H9 (cell line): ENCODE results near the gene OGG1. TPM values are rescaled to one million over a fixed set of nuclear protein-coding genes. Genes with fewer than 3 reads are reported as not detected.

ENCODE experiments used
- DNase-seq: peaks from one replicate; pipeline ENCODE4 v3.0.0-alpha.2; 2017
- H2AFZ ChIP-seq: one replicate; pipeline ENCODE4 v1.6.1; 2013; ENCODE audit warnings: mild to moderate bottlenecking, low read length, control low read depth, moderate library complexity
- H2AK5ac ChIP-seq: 2 replicates; pipeline ENCODE4 v1.6.1; 2013; ENCODE audit warnings: low read length, control low read depth, mixed read lengths; ENCODE audit not compliant: insufficient read length
- H2BK120ac ChIP-seq: one replicate; pipeline ENCODE4 v1.6.1; 2013; ENCODE audit warnings: low read depth, mild to moderate bottlenecking, low read length, control low read depth, inconsistent platforms; ENCODE audit not compliant: poor library complexity, severe bottlenecking
- H2BK12ac ChIP-seq: 2 replicates; pipeline ENCODE4 v1.6.1; 2013; ENCODE audit warnings: low read length, control low read depth, mixed read lengths, low read depth; ENCODE audit not compliant: insufficient read length
- H2BK15ac ChIP-seq: 2 replicates; pipeline ENCODE4 v1.6.1; 2013; ENCODE audit warnings: low read depth, low read length, control low read depth
- H2BK20ac ChIP-seq: one replicate; pipeline ENCODE4 v1.6.1; 2013; ENCODE audit warnings: low read depth, mild to moderate bottlenecking, low read length, control low read depth, inconsistent platforms; ENCODE audit not compliant: poor library complexity, severe bottlenecking
- H2BK5ac ChIP-seq: 2 replicates; pipeline ENCODE4 v1.6.1; 2013; ENCODE audit warnings: low read length, control low read depth, mixed read lengths; ENCODE audit not compliant: insufficient read length
- H3K14ac ChIP-seq: 2 replicates; pipeline ENCODE4 v1.6.1; 2013; ENCODE audit warnings: low read length, control low read depth; ENCODE audit not compliant: insufficient read depth
- H3K18ac ChIP-seq: 2 replicates; pipeline ENCODE4 v1.6.1; 2013; ENCODE audit warnings: low read depth, mild to moderate bottlenecking, mixed read lengths, low read length, control low read depth; ENCODE audit not compliant: insufficient read length
- H3K23ac ChIP-seq: 2 replicates; pipeline ENCODE4 v1.6.1; 2013; ENCODE audit warnings: low read length, control low read depth, mixed read lengths, low read depth; ENCODE audit not compliant: insufficient read length
- H3K23me2 ChIP-seq: 2 replicates; pipeline ENCODE4 v1.6.1; 2013; ENCODE audit warnings: low read depth, mild to moderate bottlenecking, mixed read lengths, low read length, control low read depth; ENCODE audit not compliant: insufficient read length, poor library complexity, severe bottlenecking
- H3K27ac ChIP-seq: 2 replicates; pipeline ENCODE4 v1.5.1; 2013; ENCODE audit warnings: low read length, control low read depth, mixed read lengths, low read depth; ENCODE audit not compliant: insufficient read length
- H3K27me3 ChIP-seq: 2 replicates; pipeline ENCODE4 v1.6.1; 2013; ENCODE audit warnings: low read length, control low read depth, inconsistent platforms; ENCODE audit not compliant: insufficient read depth
- H3K4ac ChIP-seq: 2 replicates; pipeline ENCODE4 v1.6.1; 2013; ENCODE audit warnings: low read depth, mild to moderate bottlenecking, control low read depth, inconsistent platforms, low read length, moderate library complexity
- H3K4me1 ChIP-seq: 2 replicates; pipeline ENCODE4 v1.6.1; 2013; ENCODE audit warnings: low read length, control low read depth, inconsistent platforms; ENCODE audit not compliant: insufficient read depth
- H3K4me2 ChIP-seq: 2 replicates; pipeline ENCODE4 v1.6.1; 2013; ENCODE audit warnings: low read length, control low read depth, mixed read lengths; ENCODE audit not compliant: insufficient read length, insufficient read depth
- H3K56ac ChIP-seq: 2 replicates; pipeline ENCODE4 v1.6.1; 2013; ENCODE audit warnings: low read depth, mild to moderate bottlenecking, mixed read lengths, low read length, control low read depth; ENCODE audit not compliant: insufficient read length
- H3K79me1 ChIP-seq: 2 replicates; pipeline ENCODE4 v1.6.1; 2013; ENCODE audit warnings: low read depth, mild to moderate bottlenecking, moderate library complexity, low read length, control low read depth, inconsistent platforms; ENCODE audit not compliant: insufficient read depth, poor library complexity, severe bottlenecking
- H3K79me2 ChIP-seq: 2 replicates; pipeline ENCODE4 v1.6.1; 2013; ENCODE audit warnings: low read length, control low read depth, inconsistent platforms; ENCODE audit not compliant: insufficient read depth
- H3K9ac ChIP-seq: 2 replicates; pipeline ENCODE4 v1.6.1; 2013; ENCODE audit warnings: low read length, control low read depth, mixed read lengths; ENCODE audit not compliant: insufficient read length; ENCODE audit errors: extremely low read depth
- H3K9me3 ChIP-seq: one replicate; pipeline ENCODE4 v1.6.1; 2013; ENCODE audit warnings: low read depth, low read length, inconsistent platforms; ENCODE audit not compliant: control insufficient read depth
- H3T11ph ChIP-seq: one replicate; pipeline ENCODE4 v1.6.1; 2013; ENCODE audit warnings: mild to moderate bottlenecking, low read length, control low read depth, inconsistent platforms
- H4K20me1 ChIP-seq: one replicate; pipeline ENCODE4 v1.6.1; 2013; ENCODE audit not compliant: control insufficient read depth, insufficient read length, insufficient read depth
- H4K5ac ChIP-seq: 2 replicates; pipeline ENCODE4 v1.6.1; 2013; ENCODE audit warnings: low read depth, mild to moderate bottlenecking, mixed read lengths, low read length, control low read depth; ENCODE audit not compliant: insufficient read length
- H4K8ac ChIP-seq: replicated peaks from 2 replicates; pipeline ENCODE4 v1.6.1; 2013; ENCODE audit warnings: low read length, control low read depth, mixed read lengths, low read depth; ENCODE audit not compliant: insufficient read length
- H4K91ac ChIP-seq: 2 replicates; pipeline ENCODE4 v1.6.1; 2013; ENCODE audit warnings: low read depth, mild to moderate bottlenecking, moderate library complexity, mixed read lengths, low read length, control low read depth; ENCODE audit not compliant: insufficient read length
- H3K27ac Mint-ChIP-seq, 3 experiments: 2 replicates in 2 of 3; 3 replicates in 1 of 3; pipeline ENCODE4 v1.8.0; 2020 to 2021; ENCODE audit warnings: mixed read lengths in 3 of 3, mild to moderate bottlenecking in 1 of 3, moderate library complexity in 1 of 3
- H3K27me3 Mint-ChIP-seq: 2 replicates; pipeline ENCODE4 v1.8.0; 2021; ENCODE audit warnings: low read depth, mild to moderate bottlenecking, moderate library complexity, mixed read lengths
- H3K36me3 Mint-ChIP-seq, 3 experiments: 2 replicates in 2 of 3; 3 replicates in 1 of 3; pipeline ENCODE4 v1.8.0; 2020 to 2021; ENCODE audit warnings: low read depth in 3 of 3, mixed read lengths in 3 of 3; ENCODE audit not compliant: insufficient read depth in 1 of 3
- H3K4me1 Mint-ChIP-seq, 2 experiments: 2 replicates each; pipeline ENCODE4 v1.8.0; 2020; ENCODE audit warnings: mixed read lengths in 2 of 2
- H3K4me3 Mint-ChIP-seq, 2 experiments: 2 replicates in 1 of 2; 3 replicates in 1 of 2; pipeline ENCODE4 v1.8.0; 2020 to 2021; ENCODE audit warnings: mild to moderate bottlenecking in 2 of 2, mixed read lengths in 2 of 2, moderate library complexity in 1 of 2
- H3K9me3 Mint-ChIP-seq, 2 experiments: 2 replicates in 1 of 2; 3 replicates in 1 of 2; pipeline ENCODE4 v1.8.0; 2020; ENCODE audit warnings: mild to moderate bottlenecking in 2 of 2, mixed read lengths in 2 of 2, moderate library complexity in 1 of 2
- WGBS: extraction: QIAGEN DNeasy Blood & Tissue Kit; methylation state at CpG from one replicate; pipeline ENCODE4 v1.1.7; 2013; ENCODE audit warnings: missing lambda C conversion rate, low lambda C conversion rate, mixed read lengths; ENCODE audit not compliant: insufficient read length; ENCODE audit errors: extremely low coverage; 5-methylcytosine and 5-hydroxymethylcytosine counted together
- total RNA-seq: library from RNA; stranded (reverse); gene quantifications from 2 replicates; pipeline ENCODE4 v1.2.1, GENCODE V29; 2021
- TF ChIP-seq, protein P1 (sequence below): fragments of 200-600 bp; sonication (generic); conservative IDR thresholded peaks from 3 replicates; pipeline ENCODE4 v1.8.0; 2021; ENCODE audit warnings: antibody characterized with exemption, mild to moderate bottlenecking

The OGG1 gene
- total RNA-seq, 1 experiment from 2014 or later = 43.4 TPM

DNA sequence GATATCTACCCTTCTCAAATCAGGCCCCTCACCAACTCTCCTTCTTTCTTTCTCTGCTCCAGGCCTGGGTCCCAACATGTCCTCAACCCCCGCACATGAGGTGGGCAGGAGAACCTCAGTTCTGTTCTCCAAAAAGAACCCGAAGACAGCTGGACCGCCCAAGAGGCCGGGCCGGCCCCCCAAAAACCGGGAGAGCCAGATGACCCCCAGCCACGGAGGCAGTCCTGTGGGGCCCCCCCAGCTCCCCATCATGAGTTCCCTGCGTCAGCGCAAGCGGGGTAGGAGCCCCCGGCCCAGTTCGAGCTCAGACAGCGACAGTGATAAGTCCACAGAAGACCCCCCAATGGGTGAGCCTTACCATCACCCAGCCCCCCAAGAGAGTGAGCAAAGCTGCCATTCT, 5.6 kb upstream of the OGG1 start:
- H2BK20ac ChIP-seq = no peak overlapping the region
- TF ChIP-seq, protein P1, sequence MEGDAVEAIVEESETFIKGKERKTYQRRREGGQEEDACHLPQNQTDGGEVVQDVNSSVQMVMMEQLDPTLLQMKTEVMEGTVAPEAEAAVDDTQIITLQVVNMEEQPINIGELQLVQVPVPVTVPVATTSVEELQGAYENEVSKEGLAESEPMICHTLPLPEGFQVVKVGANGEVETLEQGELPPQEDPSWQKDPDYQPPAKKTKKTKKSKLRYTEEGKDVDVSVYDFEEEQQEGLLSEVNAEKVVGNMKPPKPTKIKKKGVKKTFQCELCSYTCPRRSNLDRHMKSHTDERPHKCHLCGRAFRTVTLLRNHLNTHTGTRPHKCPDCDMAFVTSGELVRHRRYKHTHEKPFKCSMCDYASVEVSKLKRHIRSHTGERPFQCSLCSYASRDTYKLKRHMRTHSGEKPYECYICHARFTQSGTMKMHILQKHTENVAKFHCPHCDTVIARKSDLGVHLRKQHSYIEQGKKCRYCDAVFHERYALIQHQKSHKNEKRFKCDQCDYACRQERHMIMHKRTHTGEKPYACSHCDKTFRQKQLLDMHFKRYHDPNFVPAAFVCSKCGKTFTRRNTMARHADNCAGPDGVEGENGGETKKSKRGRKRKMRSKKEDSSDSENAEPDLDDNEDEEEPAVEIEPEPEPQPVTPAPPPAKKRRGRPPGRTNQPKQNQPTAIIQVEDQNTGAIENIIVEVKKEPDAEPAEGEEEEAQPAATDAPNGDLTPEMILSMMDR = no peak
- no CpG with 5 or more reads among the region's 13 CpGs for WGBS

More for the DNA sequence above, 5.6 kb upstream of the OGG1 start:
- H3K4ac ChIP-seq = no peak overlapping the region
- no peaks in the 10 kb centered on the region for H3K27me3 ChIP-seq
- H2BK15ac ChIP-seq = no peak overlapping the region
- H2BK12ac ChIP-seq = no peak overlapping the region
- H4K20me1 ChIP-seq = no peaks in the 10 kb centered on the region
- no peaks in the 10 kb centered on the region for H3K9me3 ChIP-seq
- H2BK5ac ChIP-seq = no peak overlapping the region
- no peaks in the 10 kb centered on the region for H3K79me1 ChIP-seq
- no peak overlapping the region for H3K18ac ChIP-seq
- no peak for DNase-seq
- no peak overlapping the region for H3K14ac ChIP-seq
- H3K27ac Mint-ChIP-seq = no peak overlapping the region
- no peak overlapping the region for H3K4me2 ChIP-seq
- H3K79me2 ChIP-seq = no peaks in the 10 kb centered on the region
- no peak overlapping the region for H2AFZ ChIP-seq
- H3T11ph ChIP-seq = no peak overlapping the region
- no peak overlapping the region for H4K5ac ChIP-seq
- no peaks in the 10 kb centered on the region for H3K9me3 Mint-ChIP-seq
- no peak overlapping the region for H3K56ac ChIP-seq
- H3K4me1 Mint-ChIP-seq = peaks cover 3% of the 10 kb centered on the region in 2 experiments
- H3K4me1 ChIP-seq = no peaks in the 10 kb centered on the region
- H2BK120ac ChIP-seq = no peak overlapping the region
- H3K27ac ChIP-seq = no peak overlapping the region
- H3K23me2 ChIP-seq = no peaks in the 10 kb centered on the region
- no peak overlapping the region for H4K8ac ChIP-seq
- no peak overlapping the region for H4K91ac ChIP-seq
- H2AK5ac ChIP-seq = no peak overlapping the region
- no peak overlapping the region for H3K23ac ChIP-seq
- no peak overlapping the region for H3K4me3 Mint-ChIP-seq
- H3K36me3 Mint-ChIP-seq = peaks cover 62 to 100% (median 92%) of the 10 kb centered on the region in 3 experiments; a peak in 6 of 7 replicates
- no peak overlapping the region for H3K9ac ChIP-seq
- H3K27me3 Mint-ChIP-seq = no peaks in the 10 kb centered on the region
